SU-DHL-6 (cell line): Measurements from ENCODE around the gene CFAP251.

Source experiments
- EZH2phosphoT487 ChIP-seq: fragments of 200-600 bp; sonication (generic), shearing (Covaris generic); conservative IDR thresholded peaks from 2 replicates; pipeline ENCODE4 v1.6.1; 2018; ENCODE audit warnings: mild to moderate bottlenecking, antibody characterized with exemption, low read length, moderate library complexity, mixed read lengths
- TF ChIP-seq, protein P1 (sequence below): fragments of 200-600 bp; sonication (generic); IDR thresholded peaks from one replicate; pipeline ENCODE4 v1.5.1; 2017; ENCODE audit warnings: antibody characterized with exemption, mild to moderate bottlenecking, low read length, moderate library complexity; ENCODE audit not compliant: insufficient read depth, poor library complexity, severe bottlenecking

DNA sequence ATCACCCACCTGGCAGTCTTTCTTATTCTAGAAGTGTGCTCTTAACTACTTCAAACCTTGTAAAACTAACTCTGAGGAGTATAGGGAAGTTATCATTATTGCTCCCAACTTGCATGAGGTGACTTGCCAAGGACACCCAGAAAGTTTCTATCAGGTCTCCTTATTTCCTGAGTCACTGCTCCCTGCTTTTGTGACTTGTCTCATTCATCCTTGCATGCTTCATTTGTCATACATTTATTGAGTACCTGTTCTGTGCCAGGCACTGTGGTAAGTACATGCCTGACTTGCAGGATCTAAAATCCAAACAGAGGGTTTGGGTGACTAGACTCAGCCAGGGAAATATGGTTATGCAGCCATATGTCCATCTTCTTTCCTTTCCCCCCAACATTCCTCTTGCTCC lies 25.5 kb downstream of the CFAP251 start:
- TF ChIP-seq, protein P1, sequence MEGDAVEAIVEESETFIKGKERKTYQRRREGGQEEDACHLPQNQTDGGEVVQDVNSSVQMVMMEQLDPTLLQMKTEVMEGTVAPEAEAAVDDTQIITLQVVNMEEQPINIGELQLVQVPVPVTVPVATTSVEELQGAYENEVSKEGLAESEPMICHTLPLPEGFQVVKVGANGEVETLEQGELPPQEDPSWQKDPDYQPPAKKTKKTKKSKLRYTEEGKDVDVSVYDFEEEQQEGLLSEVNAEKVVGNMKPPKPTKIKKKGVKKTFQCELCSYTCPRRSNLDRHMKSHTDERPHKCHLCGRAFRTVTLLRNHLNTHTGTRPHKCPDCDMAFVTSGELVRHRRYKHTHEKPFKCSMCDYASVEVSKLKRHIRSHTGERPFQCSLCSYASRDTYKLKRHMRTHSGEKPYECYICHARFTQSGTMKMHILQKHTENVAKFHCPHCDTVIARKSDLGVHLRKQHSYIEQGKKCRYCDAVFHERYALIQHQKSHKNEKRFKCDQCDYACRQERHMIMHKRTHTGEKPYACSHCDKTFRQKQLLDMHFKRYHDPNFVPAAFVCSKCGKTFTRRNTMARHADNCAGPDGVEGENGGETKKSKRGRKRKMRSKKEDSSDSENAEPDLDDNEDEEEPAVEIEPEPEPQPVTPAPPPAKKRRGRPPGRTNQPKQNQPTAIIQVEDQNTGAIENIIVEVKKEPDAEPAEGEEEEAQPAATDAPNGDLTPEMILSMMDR, result no peak
- TF ChIP-seq EZH2phosphoT487, result no peak
